Liver (tissue), 9 donors: ENCODE data around the gene KHNYN. TPM values are rescaled to one million over a fixed set of nuclear protein-coding genes. Genes with fewer than 3 reads are reported as not detected.
A peak's percentile ranks its signal among the peaks of the same experiment; 100 is the strongest.

Experiments
- DNase-seq: peaks from one replicate; pipeline ENCODE4 v3.0.0-alpha.2; 2017; ENCODE audit warnings: low spot score
- H3K27ac ChIP-seq, 2 donors: one replicate each; pipeline ENCODE4 v1.7.0; 2013; ENCODE audit warnings: inconsistent platforms in 2 of 2, low read length in 2 of 2, control low read depth in 1 of 2, low read depth in 1 of 2, mild to moderate bottlenecking in 1 of 2
- H3K27me3 ChIP-seq, 4 donors: one replicate each; pipeline versions ENCODE4 v1.6.1 to v1.7.0; 2013; ENCODE audit warnings: low read length in 3 of 4, inconsistent platforms in 1 of 4, mild to moderate bottlenecking in 1 of 4, moderate library complexity in 1 of 4; ENCODE audit not compliant: control insufficient read depth in 4 of 4, insufficient read depth in 4 of 4
- H3K36me3 ChIP-seq, 4 donors: one replicate each; pipeline versions ENCODE4 v1.6.1 to v1.7.0; 2013; ENCODE audit warnings: low read length in 3 of 4, mild to moderate bottlenecking in 3 of 4, low read depth in 1 of 4, moderate library complexity in 1 of 4; ENCODE audit not compliant: control insufficient read depth in 4 of 4, insufficient read depth in 3 of 4
- H3K4me1 ChIP-seq, 4 donors: one replicate each; pipeline versions ENCODE4 v1.6.1 to v1.7.0; 2013; ENCODE audit warnings: low read length in 3 of 4, mild to moderate bottlenecking in 3 of 4, moderate library complexity in 1 of 4; ENCODE audit not compliant: control insufficient read depth in 4 of 4, insufficient read depth in 4 of 4
- H3K4me3 ChIP-seq, 3 donors: one replicate each; pipeline versions ENCODE4 v1.6.1 to v1.7.0; 2013; ENCODE audit warnings: low read length in 3 of 3, control low read depth in 1 of 3, low read depth in 1 of 3, mild to moderate bottlenecking in 1 of 3
- H3K9ac ChIP-seq, 2 donors: one replicate each; pipeline ENCODE4 v1.7.0; 2013; ENCODE audit warnings: low read length in 2 of 2, mild to moderate bottlenecking in 2 of 2, moderate library complexity in 2 of 2, control low read depth in 1 of 2, low read depth in 1 of 2
- H3K9me3 ChIP-seq, 4 donors: one replicate each; pipeline versions ENCODE4 v1.6.1 to v1.7.0; 2013; ENCODE audit warnings: low read length in 3 of 4; ENCODE audit not compliant: control insufficient read depth in 4 of 4
- ATF3 ChIP-seq: IDR thresholded peaks from 2 replicates; pipeline ENCODE4 v1.6.1; 2016; ENCODE audit warnings: antibody characterized with exemption
- EGR1 ChIP-seq, 2 donors: IDR thresholded peaks; 2 replicates each; pipeline ENCODE4 v1.6.1; 2016 to 2018; ENCODE audit warnings: antibody characterized with exemption in 2 of 2, low read depth in 2 of 2
- FOXA1 ChIP-seq: IDR thresholded peaks from 2 replicates; pipeline ENCODE4 v1.6.1; 2016; ENCODE audit warnings: antibody characterized with exemption
- FOXA2 ChIP-seq: IDR thresholded peaks from 2 replicates; pipeline ENCODE4 v1.6.1; 2016; ENCODE audit warnings: antibody characterized with exemption
- GABPA ChIP-seq, 2 donors: IDR thresholded peaks in 1 of 2; conservative IDR thresholded peaks in 1 of 2; 2 replicates each; pipeline ENCODE4 v1.6.1; 2016; ENCODE audit warnings: antibody characterized with exemption in 2 of 2, mild to moderate bottlenecking in 1 of 2, moderate library complexity in 1 of 2
- HNF4A ChIP-seq, 2 donors: conservative IDR thresholded peaks; 2 replicates each; pipeline ENCODE4 v1.6.1; 2016; ENCODE audit warnings: antibody characterized with exemption in 2 of 2, mild to moderate bottlenecking in 2 of 2
- HNF4G ChIP-seq: IDR thresholded peaks from 2 replicates; pipeline ENCODE4 v1.6.1; 2016; ENCODE audit warnings: antibody characterized with exemption
- JUND ChIP-seq, 2 donors: IDR thresholded peaks; 2 replicates each; pipeline ENCODE4 v1.6.1; 2016; ENCODE audit warnings: antibody characterized with exemption in 2 of 2
- MAX ChIP-seq: IDR thresholded peaks from 2 replicates; pipeline ENCODE4 v1.6.1; 2016; ENCODE audit warnings: antibody characterized with exemption
- NR2F2 ChIP-seq: IDR thresholded peaks from 2 replicates; pipeline ENCODE4 v1.6.1; 2016; ENCODE audit warnings: antibody characterized with exemption
- RAD21 ChIP-seq, 2 donors: IDR thresholded peaks; 2 replicates each; pipeline ENCODE4 v1.6.1; 2016; ENCODE audit warnings: antibody characterized with exemption in 2 of 2, mild to moderate bottlenecking in 2 of 2
- REST ChIP-seq: IDR thresholded peaks from 2 replicates; pipeline ENCODE4 v1.6.1; 2016; ENCODE audit warnings: antibody characterized with exemption, mild to moderate bottlenecking
- RXRA ChIP-seq, 2 donors: IDR thresholded peaks; 2 replicates each; pipeline ENCODE4 v1.6.1; 2017 to 2018; ENCODE audit warnings: antibody characterized with exemption in 2 of 2, mild to moderate bottlenecking in 1 of 2
- SP1 ChIP-seq: IDR thresholded peaks from 2 replicates; pipeline ENCODE4 v1.6.1; 2018; ENCODE audit warnings: antibody characterized with exemption, mild to moderate bottlenecking
- TAF1 ChIP-seq: conservative IDR thresholded peaks from 2 replicates; pipeline ENCODE4 v1.6.1; 2016; ENCODE audit warnings: antibody characterized with exemption, mild to moderate bottlenecking
- YY1 ChIP-seq: IDR thresholded peaks from 2 replicates; pipeline ENCODE4 v1.6.1; 2016; ENCODE audit warnings: antibody characterized with exemption, mild to moderate bottlenecking
- WGBS: extraction: QIAGEN DNeasy Blood & Tissue Kit; methylation state at CpG from one replicate; pipeline ENCODE4 v1.1.7; 2013; 5-methylcytosine and 5-hydroxymethylcytosine counted together
- polyA plus RNA-seq, 2 donors: library from polyadenylated mRNA; stranded (reverse) in 1 of 2; unstranded in 1 of 2; fragments of 200-250 nt in 1 of 2; fragments of >200 nt in 1 of 2; fragmentation: Nextera tagmentation in 1 of 2; extraction: Ambion mirVana in 1 of 2; gene quantifications; one replicate each; pipeline versions ENCODE4 v1.2.1 to v1.2.3, GENCODE V29; 2013 to 2015
- total RNA-seq, 2 donors: library from RNA; depleted of rRNA; stranded (reverse); fragments of >200 nt; gene quantifications; one replicate each; pipeline ENCODE4 v1.2.3, GENCODE V29; 2014
- TF ChIP-seq, protein P1 (sequence below): fragments of 150-350 bp; IDR thresholded peaks from 2 replicates; pipeline ENCODE4 v1.5.1; 2017; ENCODE audit warnings: improper control_type of control experiment, low read depth, low read length; ENCODE audit not compliant: missing input control
- TF ChIP-seq, protein P2 (sequence below): IDR thresholded peaks from 2 replicates; pipeline ENCODE4 v1.6.1; 2016; ENCODE audit warnings: antibody characterized with exemption
- donor health status: healthy.
- donor health status: healthy.
- donor health status: healthy.
- donor health status: healthy.
- donor health status: healthy.

KHNYN gene
- total and polyA plus RNA-seq, 4 donors, result 3.0 to 40.3 (median 24.6) TPM

GRCh38 chr14:24430682-24431568, 1.2 kb downstream of the KHNYN start:
- Histone ChIP-seq H3K27ac (peak overlapping the region; percentile 90 to 91), H3K4me3 (peak overlapping the region; percentile 77 to 85 (median 81)), H3K36me3 (peaks cover 7 to 21% (median 16%) of the 10 kb centered on the region in 4 donors), H3K27me3 (no peaks in the 10 kb centered on the region), H3K4me1 (peaks cover 14 to 66% (median 54%) of the 10 kb centered on the region in 4 donors), H3K9ac (peak overlapping the region; percentile 89 to 91), H3K9me3 (no peaks in the 10 kb centered on the region)
- 16% methylated on average over 19 of the region's 19 CpGs for whole genome bisulfite sequencing
- no peak for DNase-seq
- TF ChIP-seq RAD21 (IDR thresholded peaks at IDR 0.05) (no peak), ATF3 (no peak), YY1 (no peak), RXRA (IDR thresholded peaks at IDR 0.05) (no peak), HNF4A (conservative IDR thresholded peaks at IDR 0.05) (no peak), FOXA2 (no peak), JUND (IDR thresholded peaks at IDR 0.05) (no peak), MAX (no peak), EGR1 (IDR thresholded peaks at IDR 0.05; ENCODE audit: low read depth in 2 of 2) (no peak), TAF1 (no peak), FOXA1 (no peak), HNF4G (no peak), NR2F2 (no peak), SP1 (no peak), REST (no peak), GABPA (IDR thresholded peaks at IDR 0.05 in 1 of 2, conservative IDR thresholded peaks at IDR 0.05 in 1 of 2) (no peak)
- TF ChIP-seq, protein P1, sequence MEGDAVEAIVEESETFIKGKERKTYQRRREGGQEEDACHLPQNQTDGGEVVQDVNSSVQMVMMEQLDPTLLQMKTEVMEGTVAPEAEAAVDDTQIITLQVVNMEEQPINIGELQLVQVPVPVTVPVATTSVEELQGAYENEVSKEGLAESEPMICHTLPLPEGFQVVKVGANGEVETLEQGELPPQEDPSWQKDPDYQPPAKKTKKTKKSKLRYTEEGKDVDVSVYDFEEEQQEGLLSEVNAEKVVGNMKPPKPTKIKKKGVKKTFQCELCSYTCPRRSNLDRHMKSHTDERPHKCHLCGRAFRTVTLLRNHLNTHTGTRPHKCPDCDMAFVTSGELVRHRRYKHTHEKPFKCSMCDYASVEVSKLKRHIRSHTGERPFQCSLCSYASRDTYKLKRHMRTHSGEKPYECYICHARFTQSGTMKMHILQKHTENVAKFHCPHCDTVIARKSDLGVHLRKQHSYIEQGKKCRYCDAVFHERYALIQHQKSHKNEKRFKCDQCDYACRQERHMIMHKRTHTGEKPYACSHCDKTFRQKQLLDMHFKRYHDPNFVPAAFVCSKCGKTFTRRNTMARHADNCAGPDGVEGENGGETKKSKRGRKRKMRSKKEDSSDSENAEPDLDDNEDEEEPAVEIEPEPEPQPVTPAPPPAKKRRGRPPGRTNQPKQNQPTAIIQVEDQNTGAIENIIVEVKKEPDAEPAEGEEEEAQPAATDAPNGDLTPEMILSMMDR, result no peak
- TF ChIP-seq, protein P2, sequence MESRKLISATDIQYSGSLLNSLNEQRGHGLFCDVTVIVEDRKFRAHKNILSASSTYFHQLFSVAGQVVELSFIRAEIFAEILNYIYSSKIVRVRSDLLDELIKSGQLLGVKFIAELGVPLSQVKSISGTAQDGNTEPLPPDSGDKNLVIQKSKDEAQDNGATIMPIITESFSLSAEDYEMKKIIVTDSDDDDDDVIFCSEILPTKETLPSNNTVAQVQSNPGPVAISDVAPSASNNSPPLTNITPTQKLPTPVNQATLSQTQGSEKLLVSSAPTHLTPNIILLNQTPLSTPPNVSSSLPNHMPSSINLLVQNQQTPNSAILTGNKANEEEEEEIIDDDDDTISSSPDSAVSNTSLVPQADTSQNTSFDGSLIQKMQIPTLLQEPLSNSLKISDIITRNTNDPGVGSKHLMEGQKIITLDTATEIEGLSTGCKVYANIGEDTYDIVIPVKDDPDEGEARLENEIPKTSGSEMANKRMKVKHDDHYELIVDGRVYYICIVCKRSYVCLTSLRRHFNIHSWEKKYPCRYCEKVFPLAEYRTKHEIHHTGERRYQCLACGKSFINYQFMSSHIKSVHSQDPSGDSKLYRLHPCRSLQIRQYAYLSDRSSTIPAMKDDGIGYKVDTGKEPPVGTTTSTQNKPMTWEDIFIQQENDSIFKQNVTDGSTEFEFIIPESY, result no peak
